HG03103 (cell line): ENCODE measurements around the gene DAGLA.
"Not testable (repeated sequence)": the region's sequence is repeated elsewhere in the genome, so short reads cannot be mapped to it uniquely, and the experiment has no call there.

Source experiments
- ATAC-seq: cut with Tn5 transposase; IDR thresholded peaks from one replicate; pipeline ENCODE4 v1.9.1; 2021; ENCODE audit warnings: low read depth; ENCODE audit not compliant: unreplicated experiment

DAGLA gene

DNA sequence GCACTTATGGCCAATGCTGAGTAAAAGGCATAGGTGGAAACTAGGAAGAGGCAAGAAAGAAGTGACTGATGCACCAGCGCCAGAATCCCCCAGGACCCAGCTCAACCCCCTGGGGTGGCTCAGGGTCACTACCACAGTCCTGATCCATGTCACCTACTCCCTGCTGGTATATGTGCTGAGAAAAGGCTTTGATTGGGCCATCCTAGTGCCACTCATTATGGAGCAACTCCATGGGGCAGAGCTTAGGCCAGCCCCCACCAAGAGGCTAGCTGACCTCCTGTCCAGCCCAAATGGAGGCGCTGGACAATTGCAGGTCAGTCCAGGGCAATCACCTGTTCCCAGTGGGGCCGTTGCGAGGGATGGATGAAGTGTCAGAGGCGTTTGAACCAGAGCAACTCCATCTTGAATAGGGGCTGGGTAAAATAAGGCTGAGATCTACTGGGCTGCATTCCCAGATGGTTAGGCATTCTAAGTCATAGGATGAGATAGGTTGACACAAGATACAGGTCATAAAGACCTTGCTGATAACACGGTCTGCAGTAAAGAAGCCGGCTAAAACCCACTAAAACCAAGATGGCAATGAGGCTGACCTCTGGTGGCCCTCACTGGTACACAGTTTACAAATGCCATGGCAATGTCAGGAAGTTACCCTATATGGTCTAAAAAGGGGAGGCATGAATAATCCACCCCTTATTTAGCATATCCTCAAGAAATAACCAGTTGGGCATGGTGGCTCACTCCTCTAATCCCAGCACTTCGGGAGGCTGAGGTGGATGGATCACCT, 20.6 kb upstream of the DAGLA start:
- ATAC-seq = no peak

DNA sequence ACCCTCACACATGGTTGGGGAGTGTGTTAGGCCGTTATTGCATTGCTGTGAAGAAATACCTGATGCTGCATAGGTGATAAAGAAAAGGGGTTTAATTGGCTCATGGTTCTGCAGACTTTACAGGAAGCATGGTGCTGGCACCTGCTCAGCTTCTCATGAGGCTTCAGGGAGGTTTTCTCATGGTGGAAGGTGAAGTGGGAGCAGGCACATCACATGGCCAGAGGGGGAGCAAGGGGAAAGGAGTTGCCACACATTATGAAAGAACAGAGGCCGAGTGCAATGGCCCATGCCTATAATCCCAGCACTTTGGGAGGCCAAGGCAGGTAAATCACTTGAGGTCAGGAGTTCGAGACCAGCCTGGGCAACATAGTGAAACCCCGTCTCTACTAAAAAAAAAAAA, 19.2 kb upstream of the DAGLA start:
- not testable (repeated sequence) for ATAC-seq

DNA sequence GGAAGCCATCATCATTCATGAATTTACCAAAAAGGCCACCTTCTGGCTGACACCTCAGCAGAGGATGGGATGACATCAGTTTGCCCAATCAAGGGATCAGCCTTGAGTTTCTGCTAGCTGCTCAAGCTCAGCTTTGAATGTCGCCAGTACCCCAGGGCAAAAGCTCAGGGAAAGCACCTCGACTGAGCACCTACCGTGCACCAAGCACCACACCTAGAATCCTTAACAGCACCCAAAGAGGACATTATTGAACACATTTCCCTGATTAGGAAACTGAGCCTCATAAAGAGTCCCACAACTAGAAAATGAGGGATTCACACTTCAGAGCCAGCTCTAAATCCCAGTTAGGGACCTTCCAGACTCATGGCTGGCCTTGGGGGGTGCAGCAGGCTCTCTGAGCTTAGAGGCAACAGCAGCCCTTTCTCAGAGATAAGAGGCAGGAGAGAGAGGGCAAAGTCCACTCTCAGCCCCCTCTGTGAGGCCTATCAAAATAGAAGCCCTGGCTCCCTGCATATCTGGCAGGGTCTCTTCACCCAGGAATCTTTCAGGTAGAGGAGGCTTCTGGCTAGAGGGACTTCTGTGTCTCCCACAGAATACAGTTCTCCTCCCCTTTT, 13.4 kb upstream of the DAGLA start:
- ATAC-seq = no peak

DNA sequence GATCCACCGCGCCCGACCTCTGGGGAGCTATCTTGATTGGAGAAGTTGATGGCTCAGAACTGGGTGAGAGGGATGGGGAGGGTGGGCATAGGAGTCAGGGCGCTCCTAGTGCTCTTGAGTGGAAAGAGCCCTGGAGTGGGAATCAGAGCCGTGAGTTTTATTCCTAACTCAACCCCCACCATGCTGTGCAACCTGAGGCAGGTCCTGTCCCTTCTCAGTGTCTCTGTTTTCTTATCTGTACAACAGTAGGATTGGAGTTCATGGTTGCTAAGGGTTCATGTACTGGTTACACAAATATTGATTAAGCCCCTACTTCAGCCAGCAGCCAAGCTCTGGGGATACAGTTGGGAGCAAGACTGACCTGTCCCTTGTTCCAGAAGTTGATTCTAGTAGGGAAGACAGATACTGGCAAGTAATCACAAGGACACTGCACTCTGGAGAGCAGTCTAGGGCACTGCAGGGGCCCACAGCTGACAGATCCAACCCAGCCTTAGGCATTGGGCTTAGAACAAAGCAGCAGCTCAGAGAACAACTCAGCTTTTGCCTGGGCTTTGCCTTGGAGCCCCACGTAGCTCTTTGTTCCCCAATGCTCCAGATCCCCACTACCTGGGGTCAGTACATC, 12.4 kb upstream of the DAGLA start:
- no peak for ATAC-seq

DNA sequence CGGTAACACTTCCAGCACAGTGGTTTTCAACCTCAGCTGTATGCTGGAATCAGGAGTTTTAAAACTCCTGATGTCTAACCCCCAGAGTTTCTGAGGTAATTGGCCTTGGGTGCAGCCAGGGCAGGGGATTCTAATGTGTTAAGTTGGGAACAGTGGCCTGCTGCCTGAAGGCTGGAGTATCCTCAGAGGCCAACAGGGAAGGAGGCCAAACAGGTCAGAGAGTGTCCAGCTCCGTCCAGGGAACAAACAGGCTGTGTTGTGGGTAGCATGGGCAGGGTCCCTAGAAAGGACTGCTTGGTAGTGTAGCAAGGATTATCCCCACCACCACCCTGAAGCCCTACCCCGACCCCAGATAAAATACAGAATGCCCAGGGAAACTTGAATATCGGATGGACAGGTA, 10.8 kb upstream of the DAGLA start:
- ATAC-seq = no peak

DNA sequence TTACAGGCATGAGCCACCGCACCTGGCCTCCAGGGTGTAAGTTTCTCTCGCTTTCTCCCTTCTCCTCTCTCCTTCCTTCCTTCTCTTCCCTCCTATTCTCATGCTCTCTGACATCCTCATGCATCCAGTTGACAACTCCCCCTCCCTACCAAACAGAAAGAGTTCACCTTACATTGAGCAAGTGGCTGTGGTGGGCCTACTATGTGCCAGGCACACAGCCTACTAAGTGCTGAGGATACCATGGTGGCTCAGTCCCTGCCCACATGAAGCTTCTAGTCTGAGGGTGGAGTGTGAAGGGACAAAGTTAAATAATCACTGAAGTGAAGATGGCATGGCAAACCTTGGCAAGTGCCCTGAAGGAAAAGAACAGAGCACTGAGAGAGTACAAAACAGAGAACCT, 9.6 kb upstream of the DAGLA start:
- ATAC-seq = no peak

DNA sequence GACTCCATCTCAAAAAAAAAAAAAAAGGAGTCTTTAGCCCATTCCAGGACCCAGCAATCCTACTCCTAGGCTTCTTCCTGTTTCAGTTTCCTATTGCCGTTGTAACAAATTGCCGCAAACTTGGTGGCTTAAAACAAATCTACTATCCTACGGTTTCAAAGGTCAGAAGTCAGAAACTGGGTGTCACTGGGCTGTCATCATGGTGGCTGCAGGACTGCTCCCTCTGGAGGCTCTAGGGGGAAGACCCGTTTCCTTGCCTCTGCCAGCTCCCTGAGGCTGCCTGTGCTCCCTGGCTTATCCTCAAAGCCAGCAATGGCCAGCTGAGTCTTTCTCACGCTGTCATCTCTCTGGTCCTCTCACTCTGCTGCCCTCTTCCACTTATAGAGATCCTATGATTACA, 8.7 kb upstream of the DAGLA start:
- no peak for ATAC-seq

DNA sequence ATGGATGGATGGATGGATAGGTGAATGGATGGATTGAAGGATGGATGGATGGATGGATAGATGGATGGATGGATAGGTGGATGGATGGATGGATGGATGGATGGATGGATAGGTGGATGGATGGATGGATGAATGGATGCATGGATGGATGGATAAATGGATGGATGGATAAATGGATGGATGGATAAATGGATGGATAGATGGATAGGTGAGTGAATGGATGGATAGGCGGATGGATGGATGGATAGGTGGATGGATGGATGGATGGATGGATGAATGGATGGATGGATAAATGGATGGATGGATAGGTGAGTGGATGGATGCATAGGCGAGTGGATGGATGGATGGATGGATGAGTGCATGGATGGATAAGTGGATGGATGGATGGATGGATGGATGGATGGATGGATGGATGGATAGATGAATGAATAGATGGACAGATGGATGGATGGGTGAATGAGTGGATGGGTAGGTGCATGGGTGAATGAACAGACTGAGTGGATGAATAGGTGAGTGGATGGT, 6.2 kb upstream of the DAGLA start:
- ATAC-seq = not testable (repeated sequence)

DNA sequence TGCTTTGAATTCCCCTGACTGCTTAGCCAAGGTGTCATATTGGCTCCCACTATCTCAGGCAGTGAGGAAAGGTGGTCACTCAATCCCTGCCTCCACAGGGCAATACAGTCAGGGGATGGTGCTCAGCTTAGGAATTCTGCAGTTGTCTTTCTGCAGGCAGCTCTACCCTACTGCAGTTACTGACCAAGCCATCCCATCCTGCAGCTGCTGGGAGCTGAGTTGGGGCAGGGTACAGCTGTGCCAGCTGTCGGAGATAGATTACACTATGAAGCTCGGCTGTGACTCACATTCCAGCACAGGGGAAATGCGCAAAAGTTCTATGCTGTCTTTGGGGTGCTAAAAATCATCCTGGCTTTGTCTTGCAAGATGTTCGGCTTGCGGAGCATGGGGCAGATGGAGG, 4.4 kb upstream of the DAGLA start:
- ATAC-seq = no peak

DNA sequence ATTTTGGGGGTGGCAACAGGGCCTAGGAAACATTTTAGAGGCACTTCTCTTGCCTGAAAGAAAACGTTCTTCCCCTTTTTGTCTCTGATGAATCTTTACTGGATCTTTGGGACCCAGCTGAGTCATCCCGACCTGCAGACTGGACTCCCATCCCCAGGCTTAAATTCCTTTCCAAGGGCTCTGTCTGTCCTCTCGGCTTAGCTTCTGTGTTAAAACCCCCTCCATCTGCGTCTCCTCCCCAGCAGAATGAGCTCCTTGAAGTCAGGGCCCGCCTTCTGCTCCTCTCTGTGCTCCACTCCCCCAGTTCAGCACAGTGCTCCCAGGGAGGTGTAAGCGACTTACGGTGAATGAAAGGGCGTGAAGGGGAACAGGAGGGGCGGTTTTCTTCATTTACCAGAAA, 895 bp upstream of the DAGLA start:
- ATAC-seq = no peak

DNA sequence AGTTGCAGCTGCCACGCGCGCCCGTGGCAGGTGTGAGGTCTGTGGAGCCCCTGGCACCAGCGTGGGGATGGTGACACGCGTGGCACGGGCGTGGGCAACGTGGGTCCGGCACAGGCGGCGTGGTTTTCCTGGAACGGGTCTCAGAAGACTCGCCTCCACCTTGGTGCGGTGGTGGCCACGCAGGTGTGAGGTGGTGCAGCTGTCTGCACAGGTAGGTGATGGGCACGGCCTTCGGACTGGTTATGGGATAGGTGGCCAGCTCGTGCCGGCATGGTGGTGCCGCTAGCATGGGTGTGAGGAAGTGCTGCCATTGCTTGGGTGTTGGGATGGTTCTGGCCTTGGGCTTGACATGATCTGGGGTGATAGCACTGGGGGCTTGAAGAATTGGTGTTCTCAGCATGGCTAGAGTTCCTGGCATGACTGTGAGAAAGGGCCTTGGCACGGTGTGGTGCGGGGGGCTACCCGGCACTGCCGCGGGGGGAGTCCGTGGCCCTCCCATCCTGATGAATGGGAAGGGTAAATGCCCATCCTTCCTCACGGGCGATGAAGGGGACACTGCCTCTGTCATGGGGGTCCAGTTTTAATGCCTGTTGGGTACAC, 531 bp downstream of the DAGLA start:
- ATAC-seq = no peak

DNA sequence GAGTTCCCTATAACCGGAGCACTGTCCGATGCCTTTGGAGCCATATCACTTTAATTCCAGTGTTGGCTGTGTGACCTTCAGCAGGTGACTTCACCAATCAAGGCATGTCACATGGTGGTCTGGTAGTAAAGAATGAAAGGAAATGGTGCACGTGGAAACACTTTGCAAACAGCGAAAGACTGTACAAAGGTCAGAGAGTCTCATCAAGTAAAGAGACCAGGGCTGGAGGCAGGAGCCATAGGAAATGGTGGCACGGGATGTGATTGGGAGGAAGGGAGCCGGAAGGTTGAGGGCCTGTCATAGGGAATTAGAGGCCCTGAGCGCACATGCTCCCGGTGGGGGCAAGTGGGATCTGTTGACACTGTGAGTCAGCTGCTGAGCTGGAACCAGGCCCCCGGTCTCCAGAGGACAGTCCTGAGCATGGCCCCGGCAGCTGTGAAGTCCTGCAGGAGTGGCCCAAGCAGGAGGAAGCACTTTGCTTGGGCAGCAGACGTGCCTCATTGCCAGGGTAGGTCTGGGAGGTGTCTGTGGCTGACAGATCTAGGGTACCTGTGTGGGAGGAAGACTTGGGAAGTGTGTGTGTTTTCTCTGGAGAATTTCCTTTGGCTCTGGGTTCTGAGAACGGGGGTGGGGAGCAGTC, 2.0 kb downstream of the DAGLA start:
- no peak for ATAC-seq

DNA sequence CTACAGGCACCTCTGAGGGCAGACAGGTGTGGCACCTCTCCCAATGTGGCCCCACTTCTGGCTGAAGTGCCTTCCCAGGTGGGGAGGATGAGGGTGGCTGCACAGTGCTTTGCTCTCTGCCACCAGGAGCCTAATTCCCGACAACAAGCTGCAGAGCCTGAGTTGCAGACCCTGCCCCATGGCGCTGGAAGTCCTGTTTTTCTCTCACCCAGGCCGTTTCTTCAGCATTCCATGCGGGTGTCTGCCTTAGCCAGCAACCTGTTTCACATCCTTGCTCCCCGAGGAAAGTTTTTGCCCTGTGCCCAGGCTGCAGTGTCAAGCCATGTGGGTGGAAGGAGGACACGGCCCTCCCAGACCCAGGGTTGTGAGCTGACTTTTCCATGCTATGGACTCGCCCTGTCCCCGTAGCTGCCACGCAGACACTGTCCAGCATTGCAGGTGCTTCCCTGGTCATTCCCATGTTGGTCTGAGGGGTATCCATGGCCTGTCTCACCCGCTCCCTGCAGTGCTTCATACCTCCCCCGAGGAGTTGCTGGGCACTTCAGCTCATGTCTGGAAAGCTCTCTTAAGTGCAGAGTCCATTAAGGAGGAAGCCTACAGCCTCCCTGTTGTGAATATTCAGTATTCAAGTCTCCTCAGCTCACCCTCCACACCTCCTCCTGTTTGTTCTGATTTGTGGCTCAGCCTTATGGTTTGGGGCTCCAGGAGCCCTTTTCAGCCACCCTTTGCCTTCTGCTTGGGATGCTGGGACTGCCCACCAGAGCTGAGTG, 2.9 kb downstream of the DAGLA start:
- no peak for ATAC-seq

DNA sequence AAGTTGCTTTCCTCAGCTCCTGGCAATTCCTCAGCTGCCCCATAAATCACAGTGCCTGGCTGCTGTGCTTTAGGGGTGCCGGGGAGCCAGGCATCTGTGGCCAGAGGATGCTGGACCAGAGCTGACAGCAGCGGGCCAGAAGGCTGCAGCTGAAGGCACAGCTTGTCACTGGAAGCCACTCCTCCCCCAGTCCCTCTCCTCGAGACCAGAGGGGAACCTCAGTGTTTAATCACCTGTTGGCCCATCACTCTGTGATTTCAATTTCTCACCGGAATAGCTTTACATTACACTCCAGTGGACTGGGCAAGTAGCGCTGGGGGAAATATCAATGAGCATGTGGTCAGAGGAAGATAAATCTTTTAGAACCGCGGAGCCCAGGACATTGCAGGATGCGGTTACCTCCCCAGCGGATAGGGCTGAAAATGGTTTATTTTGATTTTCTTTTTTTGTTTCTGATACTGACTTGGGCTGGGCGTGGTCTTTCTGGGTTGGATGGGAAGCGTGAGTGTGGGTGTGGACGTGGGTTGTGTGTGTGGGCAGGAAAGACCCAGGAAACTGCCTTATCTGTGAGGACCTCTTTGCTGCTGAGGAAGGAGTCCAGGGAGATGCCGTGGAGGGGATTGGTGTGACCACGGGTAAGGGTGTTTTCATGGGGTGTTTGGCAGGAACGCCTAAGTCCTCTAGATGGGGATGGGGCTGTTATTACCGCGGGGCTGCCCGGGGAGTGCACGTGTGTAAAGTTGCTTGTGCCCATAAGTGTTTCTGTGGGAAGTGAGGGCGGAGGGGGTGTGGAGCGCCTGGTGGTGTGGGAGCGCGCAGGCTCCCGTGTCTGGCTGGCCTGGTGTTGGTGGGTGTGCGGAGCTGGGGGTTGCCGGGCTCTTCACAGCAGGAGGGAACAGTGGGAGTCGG, 4.0 kb downstream of the DAGLA start:
- ATAC-seq = no peak

DNA sequence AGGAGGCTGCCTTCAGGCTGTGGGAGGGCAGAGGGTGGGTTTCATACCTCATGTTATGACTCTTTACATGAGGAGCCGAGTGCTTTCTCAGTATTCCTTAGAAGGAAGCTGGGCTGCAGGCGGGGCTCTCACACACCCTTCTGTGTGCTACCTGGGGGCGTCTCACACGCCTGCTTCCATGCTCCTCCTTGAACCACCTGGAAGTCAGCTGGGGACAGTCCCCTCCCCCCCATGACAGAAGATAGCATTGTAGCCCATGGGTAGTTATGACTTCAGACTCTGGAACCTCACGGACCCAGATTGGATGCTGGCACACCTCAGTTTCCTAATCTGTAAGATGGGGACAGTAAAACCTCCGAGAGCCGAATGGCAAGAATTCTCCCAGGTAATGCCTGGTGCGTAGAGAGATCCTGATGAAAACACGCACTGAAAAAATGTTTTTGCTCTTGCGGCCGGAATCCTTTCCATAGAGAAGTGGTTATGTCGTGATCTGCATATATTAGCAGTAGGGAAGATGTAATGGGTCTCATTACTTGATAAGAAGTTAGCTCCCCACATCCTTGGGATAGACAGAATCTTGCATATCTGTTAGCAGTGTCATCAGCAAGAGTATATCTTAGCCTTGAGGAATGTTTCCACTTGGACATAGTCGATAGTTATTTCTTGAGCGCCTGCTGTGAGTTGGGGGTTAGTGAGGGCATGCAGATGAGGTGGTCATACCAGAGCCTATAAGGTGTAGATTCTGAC, 4.9 kb downstream of the DAGLA start:
- no peak for ATAC-seq

DNA sequence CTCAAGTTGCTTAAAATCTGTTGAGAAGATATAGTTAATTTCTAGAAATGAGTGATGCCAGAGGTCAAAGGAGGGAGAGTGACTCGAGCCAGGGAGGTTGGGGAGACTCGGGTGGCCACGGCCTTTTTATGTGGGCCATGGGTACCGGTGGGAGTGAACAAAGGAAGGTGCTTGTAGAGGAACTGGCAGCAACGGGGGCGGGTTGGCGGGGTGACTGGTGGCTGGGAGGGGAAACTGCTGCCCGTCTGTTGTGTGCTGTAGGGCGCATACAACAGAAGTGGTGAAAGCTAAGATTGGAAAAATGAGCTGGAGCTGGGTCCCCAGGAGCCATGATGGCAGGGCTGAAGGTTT, 5.4 kb downstream of the DAGLA start:
- ATAC-seq = no peak

DNA sequence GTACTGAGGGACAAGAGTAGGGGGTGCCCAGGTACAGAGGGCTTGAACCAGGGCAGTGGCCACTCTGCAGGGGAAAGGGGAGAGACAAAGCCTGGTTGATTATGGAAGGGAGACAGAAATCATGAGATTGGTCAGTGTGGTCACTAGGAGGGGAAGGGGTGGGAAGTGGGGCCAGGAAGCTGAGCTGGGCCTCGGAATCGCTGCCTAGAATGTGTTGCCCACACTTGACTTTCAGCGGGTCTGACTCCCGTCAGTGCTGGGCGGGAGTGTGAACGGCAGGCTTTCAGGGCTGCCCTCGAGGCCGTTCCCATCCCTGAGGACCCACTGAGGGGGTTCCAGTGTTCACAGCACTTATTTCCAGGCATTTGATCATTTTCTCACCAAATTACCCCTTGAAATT, 5.9 kb downstream of the DAGLA start:
- no peak for ATAC-seq

DNA sequence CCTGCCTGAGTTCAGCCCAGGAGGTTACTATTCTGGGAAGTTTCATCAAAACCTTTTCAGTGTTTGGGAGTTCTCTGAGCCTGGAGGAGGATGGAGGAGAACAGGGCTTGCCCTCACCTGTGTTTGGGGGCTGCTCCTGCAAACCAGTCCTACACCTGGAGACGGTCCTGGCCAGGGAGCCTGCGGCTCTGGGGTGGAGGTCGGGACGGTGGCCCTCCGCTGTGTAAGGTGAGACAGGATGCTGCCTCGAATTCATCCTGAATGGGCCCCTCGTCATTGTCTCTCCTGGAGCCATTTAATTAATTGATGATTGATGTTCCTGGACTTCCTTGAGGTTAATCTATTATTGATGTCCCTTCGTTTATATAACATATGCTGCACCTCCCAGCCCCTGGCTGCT, 6.3 kb downstream of the DAGLA start:
- ATAC-seq = no peak

DNA sequence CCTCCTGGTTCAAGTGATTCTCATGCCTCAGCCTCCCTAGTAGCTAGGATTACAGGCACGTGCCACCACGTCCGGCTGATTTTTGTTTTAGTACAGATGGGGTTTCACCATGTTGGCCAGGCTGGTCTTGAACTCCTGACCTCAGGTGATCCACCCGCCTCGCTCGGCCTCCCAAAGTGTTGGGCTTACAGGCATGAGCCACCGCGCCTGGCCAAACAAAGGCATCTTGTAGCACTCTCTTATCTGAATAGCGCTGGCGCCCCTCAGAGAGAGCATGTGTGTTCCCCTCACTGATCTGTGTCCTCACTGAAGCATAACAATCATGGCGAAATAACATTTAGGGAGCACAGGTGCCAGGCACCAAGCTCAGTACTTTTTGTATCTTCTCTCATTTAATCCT, 7.2 kb downstream of the DAGLA start:
- no peak for ATAC-seq
